Testis (tissue), 3 donors: Measurements from ENCODE around the gene SLC25A34. TPM values are rescaled to one million over a fixed set of nuclear protein-coding genes. Genes with fewer than 3 reads are reported as not detected.

Source experiments
- DNase-seq: peaks from one replicate; pipeline ENCODE4 v3.0.0-alpha.2; 2019
- H3K27ac ChIP-seq, 2 donors: fragments of 200-600 bp; sonication (generic); one replicate each; pipeline ENCODE4 v1.5.1; 2019
- H3K27me3 ChIP-seq: fragments of 200-600 bp; sonication (generic); one replicate; pipeline ENCODE4 v1.5.1; 2019
- H3K36me3 ChIP-seq: fragments of 200-600 bp; sonication (generic); one replicate; pipeline ENCODE4 v1.5.1; 2017; ENCODE audit warnings: low read depth; ENCODE audit errors: missing control alignments
- H3K4me1 ChIP-seq: fragments of 200-600 bp; sonication (generic); one replicate; pipeline ENCODE4 v1.5.1; 2019
- H3K4me3 ChIP-seq, 2 donors: fragments of 200-600 bp; sonication (generic); one replicate each; pipeline ENCODE4 v1.5.1; 2017 to 2019
- H3K9me3 ChIP-seq: fragments of 200-600 bp; sonication (generic); one replicate; pipeline ENCODE4 v1.5.1; 2017
- POLR2A ChIP-seq: fragments of 450-650 bp; IDR thresholded peaks from one replicate; pipeline ENCODE4 v1.6.1; 2017; ENCODE audit warnings: antibody characterized with exemption, mild to moderate bottlenecking, moderate library complexity
- WGBS, 2 donors: methylation state at CpG; one replicate each; pipeline ENCODE4 v1.1.5; 2018; 5-methylcytosine and 5-hydroxymethylcytosine counted together
- intact Hi-C: fragments of 100-400 bp; cut with DNase I; formaldehyde crosslinking; loops from one replicate; pipeline ENCODE4 v1.15.1; 2023; ENCODE audit warnings: low total_unique reads
- polyA plus RNA-seq: library from polyadenylated mRNA; stranded (reverse); fragments of 350-450 nt; fragmentation: Illumina TruSeq; extraction: RNeasy Lipid Tissue Mini Kit (QIAGEN cat#74804); gene quantifications from one replicate; pipeline ENCODE4 v1.2.3, GENCODE V29; 2014; ENCODE audit warnings: low read depth, low replicate concordance; ENCODE audit not compliant: insufficient read depth
- total RNA-seq, 2 donors: library from RNA; depleted of rRNA; stranded (reverse); fragments of >200 nt; gene quantifications; one replicate each; pipeline ENCODE4 v1.2.3, GENCODE V29; 2016
- TF ChIP-seq, protein P1 (sequence below), 3 experiments: fragments of 450-650 bp in 2 of 3; fragments of 200-600 bp in 1 of 3; sonication (generic) in 1 of 3; IDR thresholded peaks; one replicate each; pipeline ENCODE4 v1.5.1; 2016 to 2019; ENCODE audit warnings: antibody characterized with exemption in 3 of 3, mild to moderate bottlenecking in 2 of 3, moderate library complexity in 1 of 3

The SLC25A34 gene
- total and polyA plus RNA-seq, 3 donors from 2014 or later = 2.5 to 3.8 (median 2.6) TPM

DNA sequence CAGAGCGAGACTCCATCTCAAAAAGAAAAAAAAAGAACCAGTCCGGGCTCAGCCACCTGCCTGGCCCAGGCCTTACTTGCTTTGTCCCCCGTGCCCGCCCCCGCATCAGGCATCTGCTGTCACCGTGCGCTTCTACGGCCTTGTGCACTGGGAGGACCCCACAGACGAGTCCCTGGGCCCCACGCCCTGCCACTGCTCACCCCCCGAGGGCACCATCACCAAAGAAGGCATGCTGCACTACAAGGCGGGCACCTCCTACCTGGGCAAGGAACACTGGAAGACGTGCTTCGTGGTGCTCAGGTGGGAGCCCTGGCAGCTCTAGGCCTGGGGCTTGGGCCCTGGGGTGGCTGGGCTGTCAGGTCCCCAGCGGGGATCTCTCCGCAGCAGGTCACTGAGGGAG lies 5.6 kb upstream of the SLC25A34 start:
- Histone ChIP-seq H3K9me3 (no peaks in the 10 kb centered on the region), H3K27ac (no peak overlapping the region), H3K4me3 (no peak overlapping the region), H3K27me3 (no peaks in the 10 kb centered on the region), H3K36me3 (no peaks in the 10 kb centered on the region), H3K4me1 (peaks cover 4% of the 10 kb centered on the region)
- TF ChIP-seq, protein P1, sequence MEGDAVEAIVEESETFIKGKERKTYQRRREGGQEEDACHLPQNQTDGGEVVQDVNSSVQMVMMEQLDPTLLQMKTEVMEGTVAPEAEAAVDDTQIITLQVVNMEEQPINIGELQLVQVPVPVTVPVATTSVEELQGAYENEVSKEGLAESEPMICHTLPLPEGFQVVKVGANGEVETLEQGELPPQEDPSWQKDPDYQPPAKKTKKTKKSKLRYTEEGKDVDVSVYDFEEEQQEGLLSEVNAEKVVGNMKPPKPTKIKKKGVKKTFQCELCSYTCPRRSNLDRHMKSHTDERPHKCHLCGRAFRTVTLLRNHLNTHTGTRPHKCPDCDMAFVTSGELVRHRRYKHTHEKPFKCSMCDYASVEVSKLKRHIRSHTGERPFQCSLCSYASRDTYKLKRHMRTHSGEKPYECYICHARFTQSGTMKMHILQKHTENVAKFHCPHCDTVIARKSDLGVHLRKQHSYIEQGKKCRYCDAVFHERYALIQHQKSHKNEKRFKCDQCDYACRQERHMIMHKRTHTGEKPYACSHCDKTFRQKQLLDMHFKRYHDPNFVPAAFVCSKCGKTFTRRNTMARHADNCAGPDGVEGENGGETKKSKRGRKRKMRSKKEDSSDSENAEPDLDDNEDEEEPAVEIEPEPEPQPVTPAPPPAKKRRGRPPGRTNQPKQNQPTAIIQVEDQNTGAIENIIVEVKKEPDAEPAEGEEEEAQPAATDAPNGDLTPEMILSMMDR (IDR thresholded peaks at IDR 0.05) = no peak
- no peak for TF ChIP-seq POLR2A
- no peak for DNase-seq
- intact Hi-C loops = no loop called here
- 89 to 91% methylated on average over 16 of the region's 16 CpGs for WGBS, 2 donors

DNA sequence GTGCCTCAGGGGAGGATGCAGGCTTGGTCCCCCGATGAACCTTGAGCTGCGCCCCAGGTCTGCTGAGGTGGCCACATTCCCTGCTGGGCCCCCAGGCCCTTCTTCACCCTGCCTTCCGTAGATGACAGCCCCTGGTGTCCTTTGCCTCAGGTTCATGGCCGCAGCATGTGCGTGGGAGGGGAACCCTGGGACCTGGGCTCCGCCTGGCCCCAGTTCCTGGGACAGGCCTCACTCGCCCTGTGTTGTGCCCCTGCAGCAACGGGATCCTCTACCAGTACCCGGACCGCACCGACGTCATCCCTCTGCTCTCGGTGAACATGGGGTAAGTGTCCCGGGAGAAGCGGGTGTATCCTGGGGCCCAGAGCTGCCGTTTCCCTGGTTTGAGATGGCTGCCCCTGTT lies 5.1 kb upstream of the SLC25A34 start:
- H3K27me3 ChIP-seq = no peaks in the 10 kb centered on the region
- peaks cover under 1% of the 10 kb centered on the region for H3K4me1 ChIP-seq
- 96% methylated on average over 16 of the region's 16 CpGs; no CpG with 5 or more reads in 1 of the 2 donors for WGBS, 2 donors
- H3K9me3 ChIP-seq = no peaks in the 10 kb centered on the region
- H3K27ac ChIP-seq = no peak overlapping the region
- no peak for DNase-seq
- no peaks in the 10 kb centered on the region for H3K36me3 ChIP-seq
- no peak for TF ChIP-seq POLR2A
- TF ChIP-seq, protein P1 (IDR thresholded peaks at IDR 0.05) = no peak
- no peak overlapping the region for H3K4me3 ChIP-seq
- intact Hi-C loops = no loop called here

DNA sequence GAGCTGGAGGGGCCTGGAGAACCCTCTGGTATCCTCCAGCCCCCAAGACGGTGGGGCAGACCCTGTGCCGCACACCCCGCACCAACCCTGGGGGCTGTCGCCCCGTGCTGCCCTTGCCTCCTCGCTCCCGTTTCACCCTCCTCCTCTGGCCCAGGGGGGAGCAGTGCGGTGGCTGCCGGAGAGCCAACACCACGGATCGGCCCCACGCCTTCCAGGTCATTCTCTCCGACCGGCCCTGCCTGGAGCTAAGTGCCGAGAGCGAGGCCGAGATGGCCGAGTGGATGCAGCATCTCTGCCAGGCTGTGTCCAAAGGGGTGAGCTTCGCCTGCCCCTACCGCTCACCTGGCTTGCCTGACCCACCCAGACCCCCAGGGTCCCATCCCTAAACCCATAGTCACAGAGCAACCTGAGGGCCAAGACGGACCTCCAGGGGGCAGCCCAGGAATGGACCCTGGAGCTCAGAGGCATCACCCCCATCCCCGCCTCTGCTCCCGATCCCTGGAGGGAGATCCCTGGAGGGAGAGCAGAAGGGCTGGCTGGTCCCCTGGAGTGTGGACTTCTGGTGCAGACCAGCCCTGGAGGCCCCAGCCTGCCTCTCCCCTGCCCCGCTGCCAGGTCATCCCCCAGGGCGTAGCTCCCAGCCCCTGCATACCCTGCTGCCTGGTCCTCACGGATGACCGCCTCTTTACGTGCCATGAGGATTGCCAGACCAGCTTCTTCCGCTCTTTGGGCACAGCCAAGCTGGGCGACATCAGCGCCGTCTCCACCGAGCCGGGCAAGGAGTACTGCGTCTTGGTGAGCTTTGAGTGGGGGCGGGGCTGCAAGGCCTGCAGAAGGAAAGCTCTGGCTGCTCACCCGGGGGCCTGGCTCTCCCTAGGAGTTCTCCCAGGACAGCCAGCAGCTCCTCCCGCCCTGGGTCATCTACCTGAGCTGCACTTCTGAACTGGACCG lies 4.0 kb upstream of the SLC25A34 start:
- intact Hi-C loops = no loop called here
- no peaks in the 10 kb centered on the region for H3K4me1 ChIP-seq
- TF ChIP-seq POLR2A = no peak
- TF ChIP-seq, protein P1 (IDR thresholded peaks at IDR 0.05) = no peak
- DNase-seq = no peak
- no peaks in the 10 kb centered on the region for H3K27me3 ChIP-seq
- 90 to 93% methylated on average over 2 to 39 of the region's 39 CpGs for WGBS, 2 donors
- no peak overlapping the region for H3K4me3 ChIP-seq
- H3K9me3 ChIP-seq = no peaks in the 10 kb centered on the region
- no peak overlapping the region for H3K27ac ChIP-seq
- no peaks in the 10 kb centered on the region for H3K36me3 ChIP-seq

DNA sequence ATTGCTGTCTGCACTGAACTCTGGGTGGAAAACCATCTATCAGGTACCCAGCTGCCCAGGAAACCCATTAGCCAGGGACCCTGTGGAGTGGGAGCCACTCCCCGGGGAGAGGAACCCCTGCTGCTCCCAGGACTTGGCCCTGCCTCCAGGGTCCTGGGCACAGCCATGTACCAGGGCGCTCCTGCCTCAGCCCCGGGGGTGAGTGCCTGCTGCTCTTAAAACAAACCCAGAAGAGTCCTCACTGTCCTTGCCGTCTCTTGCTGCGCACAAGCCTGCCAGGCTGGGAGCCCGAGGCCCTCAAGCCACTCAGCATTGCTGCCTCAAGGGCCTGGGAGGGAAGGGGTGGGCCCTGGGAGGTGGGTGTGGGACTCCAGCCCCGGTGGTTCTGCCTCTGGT lies 3.4 kb upstream of the SLC25A34 start:
- Histone ChIP-seq H3K27ac (no peak overlapping the region), H3K4me1 (no peaks in the 10 kb centered on the region), H3K4me3 (no peak overlapping the region), H3K36me3 (no peaks in the 10 kb centered on the region), H3K9me3 (no peaks in the 10 kb centered on the region), H3K27me3 (no peaks in the 10 kb centered on the region)
- WGBS, 2 donors = 58 to 79% methylated on average over 2 to 7 of the region's 7 CpGs
- no peak for TF ChIP-seq POLR2A
- TF ChIP-seq, protein P1 (IDR thresholded peaks at IDR 0.05) = no peak
- intact Hi-C loops = no loop called here
- no peak for DNase-seq
